NCI-H1436 treated with DMSO at 0.1 percent for 48 hours (cell line): Measurements from ENCODE around the gene P3H2.

Experiments used
- DNase-seq: peaks from one replicate; lab custom pipeline; 2025; lab: John Stamatoyannopoulos, UW

Gene P3H2

GRCh38 chr3:190125436-190126068 lies 4.9 kb upstream of the P3H2 start:
- DNase-seq: no peak

- DNase-seq: no peak
These were observed 3.4 kb upstream of the P3H2 start for GRCh38 chr3:190124067-190124466.

- DNase-seq: no peak
These were observed 1.6 kb upstream of the P3H2 start for GRCh38 chr3:190122198-190122771.

GRCh38 chr3:190121383-190121782 lies 686 bp upstream of the P3H2 start:
- DNase-seq: no peak

GRCh38 chr3:190121061-190121377 lies 322 bp upstream of the P3H2 start:
- no peak for DNase-seq

GRCh38 chr3:190119461-190120268 lies 1.0 kb downstream of the P3H2 start:
- no peak for DNase-seq

GRCh38 chr3:190118438-190118837 lies 2.3 kb downstream of the P3H2 start:
- no peak for DNase-seq

GRCh38 chr3:190117981-190118380 lies 2.7 kb downstream of the P3H2 start:
- DNase-seq: no peak

GRCh38 chr3:190116551-190117067 lies 4.1 kb downstream of the P3H2 start:
- DNase-seq: no peak

- no peak for DNase-seq
These were observed 9.9 kb downstream of the P3H2 start for GRCh38 chr3:190110826-190111225.

GRCh38 chr3:190109441-190109840 lies 11.3 kb downstream of the P3H2 start:
- DNase-seq: no peak

GRCh38 chr3:190108804-190109203 lies 11.9 kb downstream of the P3H2 start:
- DNase-seq: no peak

- no peak for DNase-seq
These were observed 14.8 kb downstream of the P3H2 start for GRCh38 chr3:190105876-190106275.

- no peak for DNase-seq
These were observed 19.2 kb downstream of the P3H2 start for GRCh38 chr3:190101320-190102011.

- DNase-seq: no peak
These were observed 21.6 kb downstream of the P3H2 start for GRCh38 chr3:190099099-190099498.

- DNase-seq: no peak
These were observed 23.1 kb downstream of the P3H2 start for GRCh38 chr3:190097617-190098016.

GRCh38 chr3:190097025-190097424 lies 23.7 kb downstream of the P3H2 start:
- no peak for DNase-seq

- no peak for DNase-seq
These were observed 24.4 kb downstream of the P3H2 start for GRCh38 chr3:190096345-190096744.

GRCh38 chr3:190094160-190094718 lies 26.5 kb downstream of the P3H2 start:
- no peak for DNase-seq

GRCh38 chr3:190092250-190092649 lies 28.4 kb downstream of the P3H2 start:
- DNase-seq: no peak

GRCh38 chr3:190089711-190090110 lies 31.0 kb downstream of the P3H2 start:
- no peak for DNase-seq

GRCh38 chr3:190088890-190089289 lies 31.8 kb downstream of the P3H2 start:
- no peak for DNase-seq
